ENCODE measurements around the gene KLRG1. TPM values are rescaled to one million over a fixed set of nuclear protein-coding genes. Genes with fewer than 3 reads are reported as not detected.
A peak's percentile ranks its signal among the peaks of the same experiment; 100 is the strongest.

Gene KLRG1
- polyA plus RNA-seq, 1 donor from 2014 or later: 4.7 TPM

- Histone ChIP-seq H4K20me1 (ENCODE audit: insufficient read depth) (no peaks in the 10 kb centered on the region), H3K9ac (ENCODE audit: low read length) (no peak overlapping the region), H3K9me3 (ENCODE audit: low read length) (no peaks in the 10 kb centered on the region), H3K4me3 (ENCODE audit: low read length) (no peak overlapping the region), H3K9me2 (ENCODE audit: insufficient read depth, low read length) (no peaks in the 10 kb centered on the region), H2AFZ (ENCODE audit: low read depth, low read length) (no peak overlapping the region), H3F3A (ENCODE audit: insufficient read depth, low read length, poor library complexity, severe bottlenecking) (no peaks in the 10 kb centered on the region), H3K27ac (ENCODE audit: low read length) (no peak overlapping the region), H3K36me3 (ENCODE audit: insufficient read depth, low read length) (no peaks in the 10 kb centered on the region), H3K79me2 (replicated peaks; ENCODE audit: insufficient read depth, low read length) (no peaks in the 10 kb centered on the region), H3K27me3 (ENCODE audit: insufficient read depth, low read depth, low read length) (no peaks in the 10 kb centered on the region), H3K4me2 (ENCODE audit: low read length) (no peak overlapping the region)
- TF ChIP-seq RAD21 (conservative IDR thresholded peaks at IDR 0.05) (no peak), TAF1 (IDR thresholded peaks at IDR 0.05; ENCODE audit: low read depth) (no peak), EP300 (conservative IDR thresholded peaks at IDR 0.05; ENCODE audit: poor library complexity, severe bottlenecking) (no peak), SMC3 (conservative IDR thresholded peaks at IDR 0.05; ENCODE audit: poor library complexity) (no peak), MXI1 (conservative IDR thresholded peaks at IDR 0.05; ENCODE audit: poor library complexity, severe bottlenecking) (no peak), EZH2 (IDR thresholded peaks at IDR 0.05; ENCODE audit: borderline replicate concordance, insufficient read depth, low read length, poor library complexity, severe bottlenecking) (no peak), POLR2AphosphoS5 (IDR thresholded peaks at IDR 0.05) (no peak)
- TF ChIP-seq, protein P1, sequence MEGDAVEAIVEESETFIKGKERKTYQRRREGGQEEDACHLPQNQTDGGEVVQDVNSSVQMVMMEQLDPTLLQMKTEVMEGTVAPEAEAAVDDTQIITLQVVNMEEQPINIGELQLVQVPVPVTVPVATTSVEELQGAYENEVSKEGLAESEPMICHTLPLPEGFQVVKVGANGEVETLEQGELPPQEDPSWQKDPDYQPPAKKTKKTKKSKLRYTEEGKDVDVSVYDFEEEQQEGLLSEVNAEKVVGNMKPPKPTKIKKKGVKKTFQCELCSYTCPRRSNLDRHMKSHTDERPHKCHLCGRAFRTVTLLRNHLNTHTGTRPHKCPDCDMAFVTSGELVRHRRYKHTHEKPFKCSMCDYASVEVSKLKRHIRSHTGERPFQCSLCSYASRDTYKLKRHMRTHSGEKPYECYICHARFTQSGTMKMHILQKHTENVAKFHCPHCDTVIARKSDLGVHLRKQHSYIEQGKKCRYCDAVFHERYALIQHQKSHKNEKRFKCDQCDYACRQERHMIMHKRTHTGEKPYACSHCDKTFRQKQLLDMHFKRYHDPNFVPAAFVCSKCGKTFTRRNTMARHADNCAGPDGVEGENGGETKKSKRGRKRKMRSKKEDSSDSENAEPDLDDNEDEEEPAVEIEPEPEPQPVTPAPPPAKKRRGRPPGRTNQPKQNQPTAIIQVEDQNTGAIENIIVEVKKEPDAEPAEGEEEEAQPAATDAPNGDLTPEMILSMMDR (IDR thresholded peaks at IDR 0.05; ENCODE audit: poor library complexity, severe bottlenecking): no peak
- TF ChIP-seq, protein P2, sequence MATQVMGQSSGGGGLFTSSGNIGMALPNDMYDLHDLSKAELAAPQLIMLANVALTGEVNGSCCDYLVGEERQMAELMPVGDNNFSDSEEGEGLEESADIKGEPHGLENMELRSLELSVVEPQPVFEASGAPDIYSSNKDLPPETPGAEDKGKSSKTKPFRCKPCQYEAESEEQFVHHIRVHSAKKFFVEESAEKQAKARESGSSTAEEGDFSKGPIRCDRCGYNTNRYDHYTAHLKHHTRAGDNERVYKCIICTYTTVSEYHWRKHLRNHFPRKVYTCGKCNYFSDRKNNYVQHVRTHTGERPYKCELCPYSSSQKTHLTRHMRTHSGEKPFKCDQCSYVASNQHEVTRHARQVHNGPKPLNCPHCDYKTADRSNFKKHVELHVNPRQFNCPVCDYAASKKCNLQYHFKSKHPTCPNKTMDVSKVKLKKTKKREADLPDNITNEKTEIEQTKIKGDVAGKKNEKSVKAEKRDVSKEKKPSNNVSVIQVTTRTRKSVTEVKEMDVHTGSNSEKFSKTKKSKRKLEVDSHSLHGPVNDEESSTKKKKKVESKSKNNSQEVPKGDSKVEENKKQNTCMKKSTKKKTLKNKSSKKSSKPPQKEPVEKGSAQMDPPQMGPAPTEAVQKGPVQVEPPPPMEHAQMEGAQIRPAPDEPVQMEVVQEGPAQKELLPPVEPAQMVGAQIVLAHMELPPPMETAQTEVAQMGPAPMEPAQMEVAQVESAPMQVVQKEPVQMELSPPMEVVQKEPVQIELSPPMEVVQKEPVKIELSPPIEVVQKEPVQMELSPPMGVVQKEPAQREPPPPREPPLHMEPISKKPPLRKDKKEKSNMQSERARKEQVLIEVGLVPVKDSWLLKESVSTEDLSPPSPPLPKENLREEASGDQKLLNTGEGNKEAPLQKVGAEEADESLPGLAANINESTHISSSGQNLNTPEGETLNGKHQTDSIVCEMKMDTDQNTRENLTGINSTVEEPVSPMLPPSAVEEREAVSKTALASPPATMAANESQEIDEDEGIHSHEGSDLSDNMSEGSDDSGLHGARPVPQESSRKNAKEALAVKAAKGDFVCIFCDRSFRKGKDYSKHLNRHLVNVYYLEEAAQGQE (IDR thresholded peaks at IDR 0.05; ENCODE audit: borderline replicate concordance): no peak
Measured at GRCh38 chr12:9048930-9049329, 59.6 kb downstream of the KLRG1 start.

DNA sequence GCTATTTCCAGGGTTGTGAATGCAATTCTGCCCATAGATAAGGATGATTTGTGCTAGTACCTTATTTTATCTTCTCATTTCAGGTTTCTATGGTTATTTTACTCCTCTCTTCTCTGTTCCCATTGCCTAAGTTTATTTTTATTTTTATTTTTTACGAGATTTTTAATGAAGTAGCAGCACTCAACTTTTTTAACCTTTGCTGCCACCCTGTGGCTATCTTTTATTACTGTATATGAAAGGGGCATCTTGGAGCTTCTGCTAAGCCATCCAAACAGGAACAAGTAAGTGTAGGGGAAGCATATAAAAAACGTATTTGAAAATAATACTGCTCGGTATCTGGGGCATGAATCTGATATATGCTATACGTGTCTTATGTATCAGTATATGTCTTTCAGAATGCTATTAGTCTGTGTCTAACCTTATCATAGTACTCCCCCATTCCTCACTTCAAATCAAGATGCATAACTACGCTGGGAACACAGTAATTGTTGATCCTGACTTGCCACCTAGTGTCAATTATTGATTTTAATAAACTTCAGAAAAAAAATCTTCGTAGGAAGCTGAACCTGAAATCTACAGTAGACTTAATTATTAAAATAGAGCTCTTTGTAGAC, 60.3 kb downstream of the KLRG1 start:
- Histone ChIP-seq H3K36me3 (ENCODE audit: insufficient read depth, low read length) (no peaks in the 10 kb centered on the region), H3K79me2 (replicated peaks; ENCODE audit: insufficient read depth, low read length) (no peaks in the 10 kb centered on the region)
- TF ChIP-seq POLR2AphosphoS5 (IDR thresholded peaks at IDR 0.05) (no peak), SMC3 (conservative IDR thresholded peaks at IDR 0.05; ENCODE audit: poor library complexity) (peak; percentile 77), MXI1 (conservative IDR thresholded peaks at IDR 0.05; ENCODE audit: poor library complexity, severe bottlenecking) (no peak), RAD21 (conservative IDR thresholded peaks at IDR 0.05) (peak; percentile 74), EP300 (conservative IDR thresholded peaks at IDR 0.05; ENCODE audit: poor library complexity, severe bottlenecking) (no peak), TAF1 (IDR thresholded peaks at IDR 0.05; ENCODE audit: low read depth) (no peak), EZH2 (IDR thresholded peaks at IDR 0.05; ENCODE audit: borderline replicate concordance, insufficient read depth, low read length, poor library complexity, severe bottlenecking) (no peak)
- TF ChIP-seq, protein P2 (IDR thresholded peaks at IDR 0.05; ENCODE audit: borderline replicate concordance): no peak
- TF ChIP-seq, protein P1 (IDR thresholded peaks at IDR 0.05; ENCODE audit: poor library complexity, severe bottlenecking): peak; percentile 74

More for the DNA sequence above, 60.3 kb downstream of the KLRG1 start:
- H2AFZ ChIP-seq (ENCODE audit: low read depth, low read length): no peak overlapping the region
- H3K27me3 ChIP-seq (ENCODE audit: insufficient read depth, low read depth, low read length): no peaks in the 10 kb centered on the region
- H3K4me2 ChIP-seq (ENCODE audit: low read length): no peak overlapping the region
- no peak overlapping the region for H3K27ac ChIP-seq (ENCODE audit: low read length)
- no peak overlapping the region for H3K4me3 ChIP-seq (ENCODE audit: low read length)
- H3K9me2 ChIP-seq (ENCODE audit: insufficient read depth, low read length): no peaks in the 10 kb centered on the region
- H3K9ac ChIP-seq (ENCODE audit: low read length): no peak overlapping the region
- H4K20me1 ChIP-seq (ENCODE audit: insufficient read depth): no peaks in the 10 kb centered on the region
- H3K9me3 ChIP-seq (ENCODE audit: low read length): no peaks in the 10 kb centered on the region
- no peaks in the 10 kb centered on the region for H3F3A ChIP-seq (ENCODE audit: insufficient read depth, low read length, poor library complexity, severe bottlenecking)

All from neural cell (in vitro differentiated cells).